GM18951 (cell line): ENCODE data around the gene AOAH.
"Not testable (repeated sequence)": the region's sequence is repeated elsewhere in the genome, so short reads cannot be mapped to it uniquely, and the experiment has no call there.

Source experiments
- POLR2A ChIP-seq: IDR thresholded peaks from 4 replicates; pipeline ENCODE4 v1.6.1; 2011; ENCODE audit warnings: mild to moderate bottlenecking; ENCODE audit not compliant: insufficient read length, insufficient read depth; ENCODE audit errors: extremely low read depth
- in situ Hi-C: fragments of 300-500 bp; cut with MboI; formaldehyde crosslinking; loops from one replicate; pipeline ENCODE4 v1.12.0; 2022; ENCODE audit warnings: low sequenced_read_pairs, mixed read lengths, inconsistent platforms; ENCODE audit not compliant: unreplicated experiment

Gene AOAH

GRCh38 chr7:36726806-36727503, 2.7 kb upstream of the AOAH start:
- in situ Hi-C loops, result no loop called here
- TF ChIP-seq POLR2A, result no peak

GRCh38 chr7:36726311-36726710, 2.0 kb upstream of the AOAH start:
- no peak for TF ChIP-seq POLR2A
- in situ Hi-C loops, result no loop called here

- no peak for TF ChIP-seq POLR2A
- in situ Hi-C loops, result no loop called here
Observed at GRCh38 chr7:36724996-36725395, 702 bp upstream of the AOAH start.

- TF ChIP-seq POLR2A, result no peak
- in situ Hi-C loops, result no loop called here
Observed at GRCh38 chr7:36723291-36723690, 1.0 kb downstream of the AOAH start.

GRCh38 chr7:36719083-36719632, 5.1 kb downstream of the AOAH start:
- in situ Hi-C loops, result no loop called here
- no peak for TF ChIP-seq POLR2A

- in situ Hi-C loops, result no loop called here
- TF ChIP-seq POLR2A, result no peak
Observed at GRCh38 chr7:36717586-36717985, 6.7 kb downstream of the AOAH start.

GRCh38 chr7:36716802-36717201, 7.5 kb downstream of the AOAH start:
- in situ Hi-C loops, result not testable (repeated sequence)

- in situ Hi-C loops, result no loop called here
- no peak for TF ChIP-seq POLR2A
Observed at GRCh38 chr7:36712015-36712414, 12.3 kb downstream of the AOAH start.

GRCh38 chr7:36711256-36711655, 13.0 kb downstream of the AOAH start:
- in situ Hi-C loops, result no loop called here
- TF ChIP-seq POLR2A, result no peak

GRCh38 chr7:36710186-36710791, 14.0 kb downstream of the AOAH start:
- TF ChIP-seq POLR2A, result no peak
- in situ Hi-C loops, result no loop called here

GRCh38 chr7:36708767-36709166, 15.5 kb downstream of the AOAH start:
- TF ChIP-seq POLR2A, result no peak
- in situ Hi-C loops, result no loop called here

- no peak for TF ChIP-seq POLR2A
- in situ Hi-C loops, result no loop called here
Observed at GRCh38 chr7:36707898-36708297, 16.4 kb downstream of the AOAH start.

GRCh38 chr7:36707465-36707864, 16.8 kb downstream of the AOAH start:
- in situ Hi-C loops, result no loop called here
- TF ChIP-seq POLR2A, result no peak

GRCh38 chr7:36703860-36704259, 20.4 kb downstream of the AOAH start:
- in situ Hi-C loops, result not testable (repeated sequence)
